ENCODE results near the gene PTCH2. TPM values are rescaled to one million over a fixed set of nuclear protein-coding genes. Genes with fewer than 3 reads are reported as not detected.

Gene PTCH2
- total RNA-seq, 6 experiments from 2014 or later = 0.37 to 0.81 (median 0.61) TPM

GRCh38 chr1:44808938-44809917 is 33.8 kb downstream of the PTCH2 start:
- peaks cover 33% of the 10 kb centered on the region for H3K36me3 Mint-ChIP-seq (ENCODE audit: low read depth)
- peak; percentile 57 for DNase-seq
- TF ChIP-seq, protein P1, sequence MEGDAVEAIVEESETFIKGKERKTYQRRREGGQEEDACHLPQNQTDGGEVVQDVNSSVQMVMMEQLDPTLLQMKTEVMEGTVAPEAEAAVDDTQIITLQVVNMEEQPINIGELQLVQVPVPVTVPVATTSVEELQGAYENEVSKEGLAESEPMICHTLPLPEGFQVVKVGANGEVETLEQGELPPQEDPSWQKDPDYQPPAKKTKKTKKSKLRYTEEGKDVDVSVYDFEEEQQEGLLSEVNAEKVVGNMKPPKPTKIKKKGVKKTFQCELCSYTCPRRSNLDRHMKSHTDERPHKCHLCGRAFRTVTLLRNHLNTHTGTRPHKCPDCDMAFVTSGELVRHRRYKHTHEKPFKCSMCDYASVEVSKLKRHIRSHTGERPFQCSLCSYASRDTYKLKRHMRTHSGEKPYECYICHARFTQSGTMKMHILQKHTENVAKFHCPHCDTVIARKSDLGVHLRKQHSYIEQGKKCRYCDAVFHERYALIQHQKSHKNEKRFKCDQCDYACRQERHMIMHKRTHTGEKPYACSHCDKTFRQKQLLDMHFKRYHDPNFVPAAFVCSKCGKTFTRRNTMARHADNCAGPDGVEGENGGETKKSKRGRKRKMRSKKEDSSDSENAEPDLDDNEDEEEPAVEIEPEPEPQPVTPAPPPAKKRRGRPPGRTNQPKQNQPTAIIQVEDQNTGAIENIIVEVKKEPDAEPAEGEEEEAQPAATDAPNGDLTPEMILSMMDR (IDR thresholded peaks at IDR 0.05) = no peak; the same call in 1 of the 2 replicates
- peak overlapping the region; percentile 78 for H3K4me3 Mint-ChIP-seq
- H3K27me3 Mint-ChIP-seq (ENCODE audit: insufficient read depth) = peaks cover 41% of the 10 kb centered on the region
- H3K27ac Mint-ChIP-seq = peak overlapping the region; percentile 100
- H3K9me3 Mint-ChIP-seq = no peaks in the 10 kb centered on the region
- H3K4me1 Mint-ChIP-seq (ENCODE audit: low read depth) = peaks cover 80% of the 10 kb centered on the region

DNA sequence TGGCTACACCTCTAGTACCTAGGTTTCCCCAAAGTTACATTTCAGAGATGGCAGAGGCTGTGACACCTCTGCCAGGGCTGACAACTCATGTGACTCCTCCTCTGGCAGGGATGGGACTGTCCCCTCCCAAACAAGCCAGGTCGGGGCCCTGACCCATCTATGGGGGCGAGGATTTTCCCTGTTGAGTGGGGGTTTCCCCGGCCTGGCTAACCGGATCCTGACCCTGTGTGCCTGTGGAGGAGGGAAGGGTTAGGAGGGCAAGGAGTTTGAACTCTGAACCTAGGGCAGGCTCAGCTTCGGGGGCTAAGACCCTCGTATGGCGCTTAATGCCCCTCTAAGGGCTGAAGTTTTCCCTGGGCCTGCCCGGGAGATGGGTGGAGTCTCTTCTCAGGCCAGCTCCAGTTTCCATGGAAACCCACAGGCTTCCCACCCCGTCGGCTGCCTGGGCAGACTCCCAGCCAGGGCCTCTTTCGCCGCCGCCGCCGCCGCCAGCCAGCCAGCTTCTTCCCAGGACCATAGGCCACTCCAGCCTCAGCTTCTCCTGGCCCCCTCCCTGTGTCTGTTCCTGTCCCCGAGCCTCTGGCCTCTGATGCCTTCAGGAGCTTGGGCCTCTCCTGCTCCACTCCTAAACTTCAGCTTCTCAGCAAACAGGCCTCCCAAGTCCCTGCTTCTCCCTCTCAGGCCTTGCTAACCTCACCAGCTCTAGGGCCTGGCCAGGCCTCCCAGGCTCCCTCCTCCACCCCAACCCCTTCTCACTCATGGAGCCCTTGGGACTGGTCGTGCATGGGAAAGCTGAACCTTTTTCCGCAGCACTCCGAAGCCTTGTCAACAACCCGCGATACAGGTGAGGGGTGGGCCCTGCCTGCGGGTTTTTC is 34.8 kb downstream of the PTCH2 start, which contains the start of gene BTBD19:
BTBD19 (plus strand) TSS at position 461 of the 875 bp plus-strand sequence; CDS start at position 759, 298 bp downstream.
- H3K27ac Mint-ChIP-seq = peak within 1 kb of the TSS; percentile 100
- H3K4me3 Mint-ChIP-seq = peak within 1 kb of the TSS; percentile 78
- DNase-seq = peak; percentile 89
- H3K9me3 Mint-ChIP-seq = no peaks in the 10 kb centered on the region
- peaks cover 42% of the 10 kb centered on the region for H3K36me3 Mint-ChIP-seq (ENCODE audit: low read depth)
- peaks cover 84% of the 10 kb centered on the region for H3K4me1 Mint-ChIP-seq (ENCODE audit: low read depth)
- TF ChIP-seq, protein P1 (IDR thresholded peaks at IDR 0.05) = no peak
- peaks cover 42% of the 10 kb centered on the region for H3K27me3 Mint-ChIP-seq (ENCODE audit: insufficient read depth)

GRCh38 chr1:44807364-44808062 is 35.5 kb downstream of the PTCH2 start:
- peak; percentile 100 for DNase-seq
- peak overlapping the region; percentile 78 for H3K4me3 Mint-ChIP-seq
- no peaks in the 10 kb centered on the region for H3K9me3 Mint-ChIP-seq
- H3K27ac Mint-ChIP-seq = peak overlapping the region; percentile 100
- TF ChIP-seq, protein P1 (IDR thresholded peaks at IDR 0.05) = no peak
- peaks cover 46% of the 10 kb centered on the region for H3K36me3 Mint-ChIP-seq (ENCODE audit: low read depth)
- H3K27me3 Mint-ChIP-seq (ENCODE audit: insufficient read depth) = peaks cover 39% of the 10 kb centered on the region
- H3K4me1 Mint-ChIP-seq (ENCODE audit: low read depth) = peaks cover 89% of the 10 kb centered on the region

GRCh38 chr1:44806704-44807363 is 36.2 kb downstream of the PTCH2 start, which contains the start of gene DYNLT4:
Gene DYNLT4 (minus strand): TSS chr1:44807351. CDS start chr1:44806668, 683 bp downstream.
- peaks cover 36% of the 10 kb centered on the region for H3K27me3 Mint-ChIP-seq (ENCODE audit: insufficient read depth)
- DNase-seq = no peak
- peak within 1 kb of the TSS; percentile 78 for H3K4me3 Mint-ChIP-seq
- H3K9me3 Mint-ChIP-seq = no peaks in the 10 kb centered on the region
- TF ChIP-seq, protein P1 (IDR thresholded peaks at IDR 0.05) = no peak
- peaks cover 46% of the 10 kb centered on the region for H3K36me3 Mint-ChIP-seq (ENCODE audit: low read depth)
- peak within 1 kb of the TSS; percentile 100 for H3K27ac Mint-ChIP-seq
- peaks cover 89% of the 10 kb centered on the region for H3K4me1 Mint-ChIP-seq (ENCODE audit: low read depth)
